ENCODE data around the gene PRAMEF11.
"Not testable (repeated sequence)": the region's sequence is repeated elsewhere in the genome, so short reads cannot be mapped to it uniquely, and the experiment has no call there.

PRAMEF11 gene

GRCh38 chr1:12831310-12831709 lies at the start of gene PRAMEF11:
Gene PRAMEF11 (minus strand): TSS chr1:12831410. CDS start chr1:12828789, 2,621 bp downstream.
- DNase-seq: not testable (repeated sequence)

- not testable (repeated sequence) for DNase-seq
Observed at GRCh38 chr1:12878453-12878852, 47.2 kb upstream of the PRAMEF11 start.

DNA sequence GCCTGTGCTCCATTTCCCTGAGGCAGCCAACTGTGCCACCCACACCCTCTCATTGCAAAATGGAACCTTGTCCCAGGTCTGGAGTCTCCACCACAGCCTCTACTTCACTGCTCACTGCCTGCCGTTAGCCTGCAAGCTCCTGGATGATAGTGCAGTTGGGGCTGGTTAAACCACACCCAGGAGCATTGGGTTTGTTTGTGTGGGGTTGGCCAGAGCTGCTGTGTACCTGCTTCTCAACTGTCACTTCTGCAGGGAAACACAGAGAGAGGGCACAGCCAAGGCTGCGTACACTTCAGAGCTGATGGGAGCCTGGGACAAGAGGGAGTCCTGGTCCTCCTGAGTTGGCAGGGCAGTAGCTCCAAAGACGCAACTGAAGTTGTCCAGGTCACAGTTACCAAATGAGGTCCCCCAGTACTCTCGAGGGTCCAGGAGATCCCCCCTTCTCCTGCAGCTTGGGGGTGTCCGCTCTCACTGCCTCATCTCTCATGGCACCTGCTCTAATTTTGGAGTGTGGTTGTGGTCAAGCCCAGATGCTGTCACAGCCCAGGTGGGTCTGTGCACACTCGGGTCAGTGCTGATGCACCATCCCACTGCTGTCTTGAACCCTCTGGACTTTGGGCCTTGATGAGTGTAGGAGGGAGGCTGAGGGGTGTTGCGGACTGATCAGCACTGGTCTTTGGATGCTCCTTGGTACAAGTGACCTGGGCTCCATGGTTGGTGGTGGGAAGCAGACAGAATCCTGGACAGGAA lies 32.1 kb upstream of the PRAMEF11 start:
- DNase-seq: not testable (repeated sequence)

DNA sequence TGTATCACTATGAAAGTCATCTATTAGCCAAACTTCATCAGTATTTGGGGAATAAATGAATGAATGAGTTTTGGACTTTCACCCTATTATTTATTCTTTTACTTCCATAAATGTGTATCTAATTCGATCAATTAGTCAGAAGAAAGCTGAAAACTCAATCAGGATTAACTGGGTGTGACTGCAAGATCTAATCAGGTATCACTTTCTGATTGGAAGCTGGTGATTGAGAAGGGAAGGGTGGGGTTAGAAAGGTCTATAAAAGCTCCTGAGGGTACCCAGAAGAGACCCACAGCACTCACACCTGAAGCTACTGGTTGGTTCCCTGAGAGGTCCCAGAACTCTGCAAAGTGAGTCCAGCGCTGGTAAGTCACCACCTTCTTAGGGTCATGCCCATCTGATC lies 25.6 kb upstream of the PRAMEF11 start, which contains the start of gene PRAMEF2:
PRAMEF2 (plus strand) TSS at position 301 of the 400 bp plus-strand sequence. CDS start 1,924 bp downstream, outside the sequence.
- not testable (repeated sequence) for DNase-seq

- DNase-seq: peak; percentile 8
Observed at GRCh38 chr1:12851779-12852178, 20.6 kb upstream of the PRAMEF11 start.

- DNase-seq: not testable (repeated sequence)
Observed at GRCh38 chr1:12848620-12849019, 17.4 kb upstream of the PRAMEF11 start, which contains the start of gene HNRNPCL1. Gene HNRNPCL1 (minus strand): TSS chr1:12848720. CDS start chr1:12848289, 431 bp downstream.

DNA sequence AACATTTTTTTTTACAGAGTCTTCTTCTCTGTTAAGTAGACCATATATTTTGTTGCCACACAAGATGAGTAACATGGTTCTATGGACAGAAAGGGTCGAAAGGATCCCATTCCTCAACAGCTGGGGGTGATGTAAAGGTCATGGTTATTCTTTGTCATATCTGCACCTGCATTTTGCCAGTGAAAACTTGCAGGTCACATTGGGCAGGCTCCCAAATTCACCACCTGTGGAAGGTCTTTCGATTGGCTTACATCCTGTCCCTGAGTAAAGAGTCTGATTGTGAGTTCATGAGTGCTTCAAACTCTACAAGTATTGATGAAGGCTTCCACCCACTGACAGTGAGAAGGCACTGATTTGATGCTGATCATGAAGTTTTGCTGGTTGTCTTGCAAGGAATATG lies 2.0 kb upstream of the PRAMEF11 start:
- DNase-seq: not testable (repeated sequence)

DNA sequence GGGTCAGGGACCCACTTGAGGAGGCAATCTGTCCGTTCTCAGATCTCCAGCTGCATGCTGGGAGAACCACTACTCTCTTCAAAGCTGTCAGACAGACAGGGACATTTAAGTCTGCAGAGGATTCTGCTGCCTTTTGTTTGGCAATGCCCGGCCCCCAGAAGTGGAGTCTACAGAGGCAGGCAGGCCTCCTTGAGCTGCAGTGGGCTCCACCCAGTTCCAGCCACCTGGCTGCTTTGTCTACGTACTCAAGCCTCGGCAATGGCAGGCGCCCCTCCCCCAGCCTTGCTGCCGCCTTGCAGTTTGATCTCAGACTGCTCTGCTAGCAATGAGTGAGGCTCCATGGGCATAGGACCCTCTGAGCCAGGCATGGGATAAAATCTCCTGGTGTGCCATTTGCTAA lies 12.1 kb downstream of the PRAMEF11 start:
- DNase-seq: not testable (repeated sequence)

GRCh38 chr1:12811409-12811784 lies 19.8 kb downstream of the PRAMEF11 start:
- no peak for DNase-seq

DNA sequence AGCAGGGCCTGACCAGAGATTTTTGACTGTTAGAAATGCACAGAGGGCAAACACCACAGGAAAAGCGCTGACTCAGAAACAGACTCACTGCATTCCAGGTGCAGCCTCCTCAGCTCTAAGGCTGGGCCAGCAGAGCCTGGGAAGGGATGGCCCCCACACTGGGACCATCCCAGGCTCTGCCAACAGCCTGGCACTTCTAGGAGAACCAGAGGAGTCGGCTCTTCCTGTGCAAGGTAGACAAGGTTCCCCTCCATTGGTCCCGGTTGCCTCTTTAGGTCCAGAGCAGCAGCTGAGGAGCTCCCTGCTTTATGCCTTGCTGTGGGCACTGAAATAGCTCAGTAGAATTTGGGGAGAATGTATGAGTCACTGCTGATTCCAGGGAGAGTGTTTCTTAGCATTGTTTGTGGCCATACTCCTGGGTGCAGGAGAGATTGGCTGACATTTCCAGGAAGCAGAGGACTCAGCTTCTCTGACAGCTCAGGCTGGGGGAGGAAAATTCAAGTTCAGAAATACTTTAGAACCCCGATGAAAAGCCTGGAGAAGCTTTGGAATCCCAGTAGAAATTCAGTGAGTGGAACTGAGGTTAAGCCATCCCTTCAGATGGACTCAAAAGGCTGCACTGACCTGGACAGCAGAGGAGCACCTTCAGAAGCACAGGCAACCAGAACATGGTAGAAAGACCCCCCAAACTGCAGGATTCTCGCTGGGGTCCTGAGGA lies 20.4 kb downstream of the PRAMEF11 start:
- DNase-seq: no peak

DNA sequence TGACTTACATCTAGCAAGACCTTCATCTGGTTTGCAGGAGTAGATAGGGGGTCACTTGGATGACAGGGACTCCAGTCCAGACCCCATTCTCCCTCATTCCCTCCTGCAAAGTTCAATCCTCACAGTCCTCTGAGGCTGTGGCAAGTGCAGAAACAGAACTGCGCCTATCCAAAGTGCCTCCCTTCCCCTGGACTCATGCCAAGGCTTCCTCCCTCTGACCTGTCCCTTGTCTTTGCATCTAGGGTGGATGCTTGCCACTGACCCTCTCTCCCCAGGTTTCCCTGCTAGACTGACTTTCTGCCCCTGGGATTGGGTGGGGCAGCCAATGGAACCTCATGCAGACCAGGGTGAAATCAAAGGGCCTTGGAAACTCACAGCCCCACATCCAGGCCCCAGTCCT lies 21.3 kb downstream of the PRAMEF11 start:
- DNase-seq: no peak

- no peak for DNase-seq
Observed at GRCh38 chr1:12799730-12800129, 31.5 kb downstream of the PRAMEF11 start.

DNA sequence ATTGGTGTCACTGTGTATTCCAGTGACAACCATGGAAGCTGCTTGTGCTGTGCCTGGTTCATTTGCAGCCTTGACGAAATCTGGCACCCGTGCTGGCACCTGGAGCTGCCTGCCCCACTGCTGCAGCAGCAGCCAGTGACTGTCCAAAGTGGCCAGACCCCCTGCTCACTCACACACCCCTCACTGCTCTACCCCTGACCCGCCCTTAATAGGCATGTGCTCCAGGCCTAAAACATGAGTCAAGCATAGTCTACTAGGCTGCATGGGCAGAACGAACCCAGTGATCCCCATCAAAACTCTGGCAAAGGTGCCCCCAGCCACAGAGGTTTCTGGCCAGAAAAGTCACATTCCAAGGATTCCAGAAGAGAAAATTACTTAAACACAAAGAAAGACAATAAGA lies 32.3 kb downstream of the PRAMEF11 start:
- no peak for DNase-seq

GRCh38 chr1:12791097-12791496 lies 40.1 kb downstream of the PRAMEF11 start, which contains the start of gene PRAMEF1:
Gene PRAMEF1 (plus strand): TSS chr1:12791397. CDS start chr1:12793228, 1,831 bp downstream.
- DNase-seq: not testable (repeated sequence)

- not testable (repeated sequence) for DNase-seq
Observed at GRCh38 chr1:12784729-12785128, 46.5 kb downstream of the PRAMEF11 start.

DNA sequence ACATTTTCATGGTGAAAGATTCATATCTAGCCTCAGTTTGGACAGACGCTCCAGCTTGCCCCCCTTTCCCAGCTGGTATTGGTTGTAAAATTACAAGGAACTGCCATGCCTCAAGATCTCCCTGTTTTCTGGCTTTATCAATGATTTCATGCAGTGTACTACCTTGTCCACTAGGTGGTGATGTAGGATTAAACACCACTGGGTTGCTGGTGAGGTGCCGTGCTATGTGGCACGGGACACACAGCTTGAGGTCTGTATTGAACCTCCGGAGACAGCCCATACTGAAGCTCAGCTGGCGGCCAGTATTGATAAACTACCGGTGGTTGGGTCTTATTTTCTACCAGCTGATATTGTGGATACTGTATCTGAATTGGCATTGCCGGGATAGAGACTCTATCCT lies 47.4 kb downstream of the PRAMEF11 start:
- DNase-seq: not testable (repeated sequence)

DNA sequence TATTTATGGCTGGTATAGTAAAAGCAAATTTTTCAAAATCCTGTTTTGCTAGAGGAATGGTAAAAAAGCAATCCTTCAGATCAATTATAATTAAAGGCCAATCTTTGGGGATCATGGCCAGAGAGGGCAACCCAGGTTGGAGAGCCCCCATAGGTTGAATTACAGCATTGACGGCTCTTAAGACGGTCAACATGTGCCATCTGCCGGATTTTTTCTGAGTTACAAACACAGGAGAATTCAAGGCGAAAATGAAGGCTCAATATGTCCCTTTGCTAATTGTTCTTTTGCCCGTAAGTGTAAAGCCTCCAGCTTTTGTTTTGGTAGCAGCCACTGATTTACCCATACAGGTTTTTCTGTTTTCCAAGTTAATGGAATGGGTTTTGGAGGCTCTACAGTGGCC lies 49.7 kb downstream of the PRAMEF11 start:
- not testable (repeated sequence) for DNase-seq

DNA sequence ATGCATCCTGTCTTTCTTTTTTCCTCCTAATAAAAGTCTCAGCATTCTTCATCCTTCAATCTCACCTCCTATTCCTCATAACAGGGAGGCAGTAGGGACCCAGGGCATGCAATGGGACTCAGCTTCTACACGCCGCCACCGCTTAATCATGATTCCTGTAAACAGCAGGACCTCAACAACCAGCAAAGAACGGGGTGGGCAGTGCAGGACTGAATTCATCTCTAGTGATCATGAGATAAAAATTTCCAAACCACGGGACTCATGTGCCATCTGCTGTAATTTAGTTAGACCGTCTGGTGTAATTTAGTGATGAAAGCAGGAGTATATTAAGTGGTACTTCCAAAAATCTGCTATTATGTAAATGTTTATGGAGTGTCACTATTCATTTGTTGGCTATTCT lies 52.3 kb downstream of the PRAMEF11 start:
- no peak for DNase-seq

- DNase-seq: no peak
Observed at GRCh38 chr1:12778061-12778460, 53.1 kb downstream of the PRAMEF11 start.

DNA sequence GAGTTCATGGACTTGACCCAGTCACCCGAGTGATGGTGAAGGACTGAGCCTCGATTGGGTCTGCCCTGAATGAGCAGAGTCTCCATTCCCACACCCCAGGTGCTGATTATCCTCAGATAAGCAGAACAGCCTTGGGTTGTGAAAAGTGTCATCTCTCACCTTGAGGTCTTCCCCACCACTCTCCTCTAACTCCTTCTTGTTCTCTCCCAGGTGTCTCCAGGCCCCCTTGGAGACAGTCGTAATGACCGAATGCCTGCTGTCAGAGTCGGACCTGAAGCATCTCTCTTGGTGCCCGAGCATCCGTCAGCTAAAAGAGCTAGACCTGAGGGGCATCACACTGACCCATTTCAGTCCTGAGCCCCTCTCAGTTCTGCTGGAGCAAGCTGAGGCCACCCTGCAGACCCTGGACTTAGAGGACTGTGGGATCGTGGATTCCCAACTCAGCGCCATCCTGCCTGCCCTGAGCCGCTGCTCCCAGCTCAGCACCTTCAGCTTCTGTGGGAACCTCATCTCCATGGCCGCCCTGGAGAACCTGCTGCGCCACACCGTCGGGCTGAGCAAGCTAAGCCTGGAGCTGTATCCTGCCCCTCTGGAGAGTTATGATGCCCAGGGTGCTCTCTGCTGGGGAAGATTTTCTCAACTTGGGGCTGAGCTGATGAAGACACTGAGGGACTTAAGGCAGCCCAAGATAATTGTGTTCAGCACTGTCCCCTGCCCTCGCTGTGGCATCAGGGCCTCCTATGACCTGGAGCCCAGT lies 54.2 kb downstream of the PRAMEF11 start:
- DNase-seq: no peak

GRCh38 chr1:12775443-12775842 lies 55.8 kb downstream of the PRAMEF11 start:
- no peak for DNase-seq

- no peak for DNase-seq
Observed at GRCh38 chr1:12774801-12775345, 56.3 kb downstream of the PRAMEF11 start.

Measured in GOT3 (cell line).